KMS-11 (cell line): ENCODE measurements around the gene FLT3LG.

ENCODE experiments used
- H2AFZ ChIP-seq: fragments of 200-600 bp; sonication (generic); 2 replicates; pipeline ENCODE4 v1.6.1; 2016; ENCODE audit warnings: antibody characterized with exemption, mixed run types, low read depth
- H3K27ac ChIP-seq: fragments of 200-600 bp; sonication (generic); 2 replicates; pipeline ENCODE4 v1.6.1; 2016; ENCODE audit warnings: mild to moderate bottlenecking, mixed run types
- H3K27me3 ChIP-seq: fragments of 200-600 bp; sonication (generic); 2 replicates; pipeline ENCODE4 v1.6.1; 2017; ENCODE audit warnings: mild to moderate bottlenecking, low read depth, mixed run types, moderate library complexity; ENCODE audit not compliant: insufficient read depth
- H3K36me3 ChIP-seq: fragments of 200-600 bp; sonication (generic); 2 replicates; pipeline ENCODE4 v1.6.1; 2017; ENCODE audit warnings: mild to moderate bottlenecking, mixed run types; ENCODE audit not compliant: insufficient read depth
- H3K4me1 ChIP-seq: fragments of 200-600 bp; sonication (generic); 2 replicates; pipeline ENCODE4 v1.6.1; 2016; ENCODE audit warnings: mild to moderate bottlenecking, low read depth, mixed run types; ENCODE audit not compliant: poor library complexity, severe bottlenecking
- H3K4me2 ChIP-seq: fragments of 200-600 bp; sonication (generic); 2 replicates; pipeline ENCODE4 v1.7.0; 2016; ENCODE audit warnings: mild to moderate bottlenecking, mixed run types
- H3K4me3 ChIP-seq: fragments of 200-600 bp; sonication (generic); IDR thresholded peaks from 2 replicates; pipeline ENCODE4 v1.6.1; 2017; ENCODE audit warnings: low read depth, low read length, mixed read lengths; ENCODE audit not compliant: insufficient read depth
- H3K79me2 ChIP-seq: fragments of 200-600 bp; sonication (generic); 2 replicates; pipeline ENCODE4 v1.6.1; 2016; ENCODE audit warnings: low read depth, mixed run types; ENCODE audit not compliant: insufficient read depth
- H3K9ac ChIP-seq: fragments of 200-600 bp; sonication (generic); 2 replicates; pipeline ENCODE4 v1.6.1; 2016; ENCODE audit warnings: mild to moderate bottlenecking, mixed run types
- H4K20me1 ChIP-seq: fragments of 200-600 bp; sonication (generic); 2 replicates; pipeline ENCODE4 v1.6.1; 2016; ENCODE audit warnings: mild to moderate bottlenecking, mixed run types; ENCODE audit not compliant: insufficient read depth
- TF ChIP-seq, protein P1 (sequence below): fragments of 200-600 bp; sonication (generic); conservative IDR thresholded peaks from 2 replicates; pipeline ENCODE4 v1.6.1; 2017; ENCODE audit warnings: low read depth, mild to moderate bottlenecking, antibody characterized with exemption, low read length, moderate library complexity, mixed read lengths

The FLT3LG gene

GRCh38 chr19:49488046-49488862, 14.2 kb downstream of the FLT3LG start:
- no peaks in the 10 kb centered on the region for H3K27me3 ChIP-seq
- peak overlapping the region; percentile 96 for H3K4me2 ChIP-seq
- H4K20me1 ChIP-seq: peaks cover 14% of the 10 kb centered on the region
- peak overlapping the region; percentile 99 for H3K9ac ChIP-seq
- peak overlapping the region; percentile 94 for H3K27ac ChIP-seq
- H3K79me2 ChIP-seq: peaks cover 37% of the 10 kb centered on the region
- H3K36me3 ChIP-seq: peaks cover 40% of the 10 kb centered on the region; the same call in 1 of the 2 replicates
- H3K4me1 ChIP-seq: peaks cover 12% of the 10 kb centered on the region
- H2AFZ ChIP-seq: no peak overlapping the region
- peak overlapping the region; percentile 8 for H3K4me3 ChIP-seq
- TF ChIP-seq, protein P1, sequence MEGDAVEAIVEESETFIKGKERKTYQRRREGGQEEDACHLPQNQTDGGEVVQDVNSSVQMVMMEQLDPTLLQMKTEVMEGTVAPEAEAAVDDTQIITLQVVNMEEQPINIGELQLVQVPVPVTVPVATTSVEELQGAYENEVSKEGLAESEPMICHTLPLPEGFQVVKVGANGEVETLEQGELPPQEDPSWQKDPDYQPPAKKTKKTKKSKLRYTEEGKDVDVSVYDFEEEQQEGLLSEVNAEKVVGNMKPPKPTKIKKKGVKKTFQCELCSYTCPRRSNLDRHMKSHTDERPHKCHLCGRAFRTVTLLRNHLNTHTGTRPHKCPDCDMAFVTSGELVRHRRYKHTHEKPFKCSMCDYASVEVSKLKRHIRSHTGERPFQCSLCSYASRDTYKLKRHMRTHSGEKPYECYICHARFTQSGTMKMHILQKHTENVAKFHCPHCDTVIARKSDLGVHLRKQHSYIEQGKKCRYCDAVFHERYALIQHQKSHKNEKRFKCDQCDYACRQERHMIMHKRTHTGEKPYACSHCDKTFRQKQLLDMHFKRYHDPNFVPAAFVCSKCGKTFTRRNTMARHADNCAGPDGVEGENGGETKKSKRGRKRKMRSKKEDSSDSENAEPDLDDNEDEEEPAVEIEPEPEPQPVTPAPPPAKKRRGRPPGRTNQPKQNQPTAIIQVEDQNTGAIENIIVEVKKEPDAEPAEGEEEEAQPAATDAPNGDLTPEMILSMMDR: no peak

DNA sequence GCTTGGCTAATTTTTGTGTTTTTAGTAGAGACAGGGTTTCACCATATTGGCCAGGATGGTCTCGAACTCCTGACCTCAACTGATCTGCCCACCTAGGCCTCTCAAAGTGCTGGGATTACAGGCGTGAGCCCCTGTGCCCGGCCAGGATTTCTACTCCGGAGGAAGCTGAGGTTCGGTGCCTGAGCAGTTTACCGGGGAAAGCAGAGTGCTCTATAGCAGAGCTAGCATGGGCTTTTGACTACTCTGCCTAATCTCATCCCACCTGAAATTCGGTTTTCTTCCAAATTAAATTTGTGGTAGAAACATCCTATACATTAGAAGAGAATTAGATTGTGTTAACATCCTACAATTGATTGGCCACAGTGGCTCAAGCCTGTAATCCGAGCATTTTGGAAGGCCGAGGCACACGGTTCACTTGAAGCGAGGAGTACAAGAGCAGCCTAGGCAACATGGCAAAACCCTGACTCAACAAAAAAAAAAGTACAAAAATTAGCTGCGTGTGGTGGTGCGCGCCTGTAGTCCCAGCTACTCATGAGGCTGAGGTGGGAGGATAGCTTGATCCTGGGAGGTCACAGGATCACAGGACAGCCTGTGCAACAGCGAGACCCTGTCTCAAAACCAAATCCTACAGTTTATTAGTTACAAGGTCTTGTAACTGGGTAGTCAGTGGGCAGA, 15.0 kb downstream of the FLT3LG start:
- peak overlapping the region; percentile 99 for H3K9ac ChIP-seq
- peaks cover 12% of the 10 kb centered on the region for H3K4me1 ChIP-seq
- TF ChIP-seq, protein P1: no peak
- H3K27me3 ChIP-seq: no peaks in the 10 kb centered on the region
- H2AFZ ChIP-seq: no peak overlapping the region
- H3K4me3 ChIP-seq: peak overlapping the region; percentile 8
- H3K36me3 ChIP-seq: peaks cover 41% of the 10 kb centered on the region; the same call in 1 of the 2 replicates
- H3K79me2 ChIP-seq: peaks cover 37% of the 10 kb centered on the region
- peak overlapping the region; percentile 96 for H3K4me2 ChIP-seq
- H3K27ac ChIP-seq: peak overlapping the region; percentile 94
- H4K20me1 ChIP-seq: peaks cover 14% of the 10 kb centered on the region

DNA sequence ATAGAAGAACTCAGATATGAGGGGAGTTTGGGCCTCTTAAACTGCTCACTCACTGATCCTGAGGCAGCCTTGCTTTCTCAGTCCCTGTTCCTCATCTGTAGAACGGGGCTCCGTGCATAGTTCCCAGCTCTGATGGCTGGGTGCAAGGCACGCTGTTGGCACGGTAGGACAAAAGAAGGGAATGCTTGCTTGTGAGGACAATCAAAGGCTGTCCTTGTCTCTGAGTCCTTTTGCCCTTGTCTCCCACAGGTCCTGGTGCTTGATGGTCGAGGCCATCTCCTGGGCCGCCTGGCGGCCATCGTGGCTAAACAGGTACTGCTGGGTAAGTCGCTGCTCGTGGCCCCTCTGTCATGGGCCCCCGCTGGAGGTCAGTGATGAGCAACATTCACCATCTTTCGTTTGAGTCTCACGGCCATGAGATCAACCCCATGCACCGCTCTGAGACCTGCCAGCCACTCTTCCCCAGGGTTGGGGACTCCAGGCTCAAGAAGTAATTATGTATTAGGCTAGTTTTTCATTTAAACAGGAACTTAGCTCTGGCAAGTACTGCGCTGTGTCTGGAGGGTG, 15.7 kb downstream of the FLT3LG start:
- Histone ChIP-seq H3K4me3 (no peak overlapping the region), H3K27ac (peak overlapping the region; percentile 94), H3K79me2 (peaks cover 37% of the 10 kb centered on the region), H4K20me1 (peaks cover 14% of the 10 kb centered on the region), H2AFZ (no peak overlapping the region), H3K27me3 (no peaks in the 10 kb centered on the region), H3K9ac (peak overlapping the region; percentile 99), H3K36me3 (peaks cover 41% of the 10 kb centered on the region; the same call in 1 of the 2 replicates), H3K4me2 (peak overlapping the region; percentile 96), H3K4me1 (peaks cover 12% of the 10 kb centered on the region)
- TF ChIP-seq, protein P1: no peak

- Histone ChIP-seq H3K27ac (peak overlapping the region; percentile 94), H2AFZ (no peak overlapping the region), H3K4me1 (peaks cover 14% of the 10 kb centered on the region), H4K20me1 (peaks cover 14% of the 10 kb centered on the region), H3K4me3 (no peak overlapping the region), H3K27me3 (no peaks in the 10 kb centered on the region), H3K4me2 (no peak overlapping the region), H3K79me2 (peaks cover 37% of the 10 kb centered on the region), H3K36me3 (peaks cover 41% of the 10 kb centered on the region; the same call in 1 of the 2 replicates), H3K9ac (peak overlapping the region; percentile 99; the same call in 1 of the 2 replicates)
- TF ChIP-seq, protein P1: no peak
Measured at GRCh38 chr19:49490287-49491029, 16.4 kb downstream of the FLT3LG start.
